ENCODE measurements around the gene CNTNAP2. TPM values are rescaled to one million over a fixed set of nuclear protein-coding genes. Genes with fewer than 3 reads are reported as not detected.

The CNTNAP2 gene
- total and polyA plus RNA-seq, 2 of the 13 experiments (the other 11 are each of a cell fraction or from before 2014, with no cell fraction given), result 0.40 to 0.42 TPM

DNA sequence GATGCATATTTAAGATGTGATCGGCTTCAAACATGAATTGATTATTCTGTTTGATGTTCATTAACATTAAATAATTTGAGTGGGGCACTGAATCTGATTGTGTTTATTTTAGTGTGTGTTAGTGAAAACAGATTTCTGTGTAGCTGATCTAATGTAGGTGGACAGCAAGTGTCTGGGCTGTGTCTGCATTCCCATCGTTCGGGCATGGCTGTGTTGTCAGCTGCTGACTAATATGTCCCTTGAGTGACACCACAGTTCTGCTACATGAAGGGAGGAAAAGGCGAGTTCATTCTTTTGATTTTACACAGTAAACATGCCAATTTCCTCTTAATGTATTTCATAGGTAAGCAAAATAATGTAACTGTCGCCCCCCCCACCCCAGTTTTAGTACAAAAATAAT is 203.0 kb downstream of the CNTNAP2 start:
- Histone ChIP-seq H2AFZ (ENCODE audit: low read length) (no peak overlapping the region), H3K9ac (ENCODE audit: insufficient read depth, low read depth, low read length) (no peak overlapping the region), H3K36me3 (replicated peaks in 1 of 2; ENCODE audit: control insufficient read depth in 1 of 2, insufficient read depth in 2 of 2, low read length in 2 of 2) (no peaks in the 10 kb centered on the region), H3K4me2 (ENCODE audit: low read depth, low read length) (no peak overlapping the region), H3K79me2 (ENCODE audit: insufficient read depth, low read length) (no peaks in the 10 kb centered on the region), H3K9me3 (ENCODE audit: low read length) (peaks cover 29% of the 10 kb centered on the region), H3K27me3 (ENCODE audit: control insufficient read depth in 1 of 2, insufficient read depth in 2 of 2, low read length in 2 of 2) (no peaks in the 10 kb centered on the region), H3K4me1 (ENCODE audit: insufficient read depth, low read length) (no peaks in the 10 kb centered on the region), H3K4me3 (replicated peaks in 1 of 3; ENCODE audit: insufficient read depth in 1 of 3, low read depth in 2 of 3, low read length in 3 of 3) (no peak overlapping the region), H4K20me1 (ENCODE audit: insufficient read depth, low read length) (no peaks in the 10 kb centered on the region), H3K27ac (ENCODE audit: extremely low read length, insufficient read depth, low read length) (no peak overlapping the region)
- no TSS peak for BruUV-seq (replicated peaks)
- in situ Hi-C loops (cut with HindIII; ENCODE audit: extremely low pct_ligation_motif_present, low pct_unique_long_range_greater_than_20kb) (no loop called here), intact Hi-C loops (cut with micrococcal nuclease; ENCODE audit: unreplicated experiment) (no loop called here)
- CTCF ChIA-PET (ENCODE audit: low intra/inter-chr PET ratio, low total read pairs), result no interaction called here
- FAIRE-seq, result no peak
- POLR2A ChIA-PET, result no interaction called here
- TF ChIP-seq SAP130 (CRISPR knock-in tag; IDR thresholded peaks at IDR 0.05; ENCODE audit: low read depth) (no peak), IKZF1 (IDR thresholded peaks at IDR 0.05) (no peak), ZNF510 (CRISPR knock-in tag; IDR thresholded peaks at IDR 0.05; ENCODE audit: low read depth) (no peak), NFATC3 (CRISPR knock-in tag; IDR thresholded peaks at IDR 0.05) (no peak), SIX4 (CRISPR knock-in tag; IDR thresholded peaks at IDR 0.05) (no peak), FOXJ3 (CRISPR knock-in tag; IDR thresholded peaks at IDR 0.05; ENCODE audit: borderline replicate concordance) (no peak), ZNF317 (CRISPR knock-in tag; IDR thresholded peaks at IDR 0.05) (no peak), XRCC5 (optimal IDR thresholded peaks at IDR 0.05; ENCODE audit: low read length) (no peak)
- TF ChIP-seq, protein P1, sequence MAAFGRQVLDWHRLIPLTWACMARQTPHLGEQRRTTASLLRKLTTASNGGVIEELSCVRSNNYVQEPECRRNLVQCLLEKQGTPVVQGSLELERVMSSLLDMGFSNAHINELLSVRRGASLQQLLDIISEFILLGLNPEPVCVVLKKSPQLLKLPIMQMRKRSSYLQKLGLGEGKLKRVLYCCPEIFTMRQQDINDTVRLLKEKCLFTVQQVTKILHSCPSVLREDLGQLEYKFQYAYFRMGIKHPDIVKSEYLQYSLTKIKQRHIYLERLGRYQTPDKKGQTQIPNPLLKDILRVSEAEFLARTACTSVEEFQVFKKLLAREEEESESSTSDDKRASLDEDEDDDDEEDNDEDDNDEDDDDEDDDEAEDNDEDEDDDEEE (CRISPR knock-in tag; IDR thresholded peaks at IDR 0.05), result no peak
- TF ChIP-seq, protein P2, sequence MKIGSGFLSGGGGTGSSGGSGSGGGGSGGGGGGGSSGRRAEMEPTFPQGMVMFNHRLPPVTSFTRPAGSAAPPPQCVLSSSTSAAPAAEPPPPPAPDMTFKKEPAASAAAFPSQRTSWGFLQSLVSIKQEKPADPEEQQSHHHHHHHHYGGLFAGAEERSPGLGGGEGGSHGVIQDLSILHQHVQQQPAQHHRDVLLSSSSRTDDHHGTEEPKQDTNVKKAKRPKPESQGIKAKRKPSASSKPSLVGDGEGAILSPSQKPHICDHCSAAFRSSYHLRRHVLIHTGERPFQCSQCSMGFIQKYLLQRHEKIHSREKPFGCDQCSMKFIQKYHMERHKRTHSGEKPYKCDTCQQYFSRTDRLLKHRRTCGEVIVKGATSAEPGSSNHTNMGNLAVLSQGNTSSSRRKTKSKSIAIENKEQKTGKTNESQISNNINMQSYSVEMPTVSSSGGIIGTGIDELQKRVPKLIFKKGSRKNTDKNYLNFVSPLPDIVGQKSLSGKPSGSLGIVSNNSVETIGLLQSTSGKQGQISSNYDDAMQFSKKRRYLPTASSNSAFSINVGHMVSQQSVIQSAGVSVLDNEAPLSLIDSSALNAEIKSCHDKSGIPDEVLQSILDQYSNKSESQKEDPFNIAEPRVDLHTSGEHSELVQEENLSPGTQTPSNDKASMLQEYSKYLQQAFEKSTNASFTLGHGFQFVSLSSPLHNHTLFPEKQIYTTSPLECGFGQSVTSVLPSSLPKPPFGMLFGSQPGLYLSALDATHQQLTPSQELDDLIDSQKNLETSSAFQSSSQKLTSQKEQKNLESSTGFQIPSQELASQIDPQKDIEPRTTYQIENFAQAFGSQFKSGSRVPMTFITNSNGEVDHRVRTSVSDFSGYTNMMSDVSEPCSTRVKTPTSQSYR (CRISPR knock-in tag; IDR thresholded peaks at IDR 0.05; ENCODE audit: borderline replicate concordance), result no peak
- TF ChIP-seq, protein P3, sequence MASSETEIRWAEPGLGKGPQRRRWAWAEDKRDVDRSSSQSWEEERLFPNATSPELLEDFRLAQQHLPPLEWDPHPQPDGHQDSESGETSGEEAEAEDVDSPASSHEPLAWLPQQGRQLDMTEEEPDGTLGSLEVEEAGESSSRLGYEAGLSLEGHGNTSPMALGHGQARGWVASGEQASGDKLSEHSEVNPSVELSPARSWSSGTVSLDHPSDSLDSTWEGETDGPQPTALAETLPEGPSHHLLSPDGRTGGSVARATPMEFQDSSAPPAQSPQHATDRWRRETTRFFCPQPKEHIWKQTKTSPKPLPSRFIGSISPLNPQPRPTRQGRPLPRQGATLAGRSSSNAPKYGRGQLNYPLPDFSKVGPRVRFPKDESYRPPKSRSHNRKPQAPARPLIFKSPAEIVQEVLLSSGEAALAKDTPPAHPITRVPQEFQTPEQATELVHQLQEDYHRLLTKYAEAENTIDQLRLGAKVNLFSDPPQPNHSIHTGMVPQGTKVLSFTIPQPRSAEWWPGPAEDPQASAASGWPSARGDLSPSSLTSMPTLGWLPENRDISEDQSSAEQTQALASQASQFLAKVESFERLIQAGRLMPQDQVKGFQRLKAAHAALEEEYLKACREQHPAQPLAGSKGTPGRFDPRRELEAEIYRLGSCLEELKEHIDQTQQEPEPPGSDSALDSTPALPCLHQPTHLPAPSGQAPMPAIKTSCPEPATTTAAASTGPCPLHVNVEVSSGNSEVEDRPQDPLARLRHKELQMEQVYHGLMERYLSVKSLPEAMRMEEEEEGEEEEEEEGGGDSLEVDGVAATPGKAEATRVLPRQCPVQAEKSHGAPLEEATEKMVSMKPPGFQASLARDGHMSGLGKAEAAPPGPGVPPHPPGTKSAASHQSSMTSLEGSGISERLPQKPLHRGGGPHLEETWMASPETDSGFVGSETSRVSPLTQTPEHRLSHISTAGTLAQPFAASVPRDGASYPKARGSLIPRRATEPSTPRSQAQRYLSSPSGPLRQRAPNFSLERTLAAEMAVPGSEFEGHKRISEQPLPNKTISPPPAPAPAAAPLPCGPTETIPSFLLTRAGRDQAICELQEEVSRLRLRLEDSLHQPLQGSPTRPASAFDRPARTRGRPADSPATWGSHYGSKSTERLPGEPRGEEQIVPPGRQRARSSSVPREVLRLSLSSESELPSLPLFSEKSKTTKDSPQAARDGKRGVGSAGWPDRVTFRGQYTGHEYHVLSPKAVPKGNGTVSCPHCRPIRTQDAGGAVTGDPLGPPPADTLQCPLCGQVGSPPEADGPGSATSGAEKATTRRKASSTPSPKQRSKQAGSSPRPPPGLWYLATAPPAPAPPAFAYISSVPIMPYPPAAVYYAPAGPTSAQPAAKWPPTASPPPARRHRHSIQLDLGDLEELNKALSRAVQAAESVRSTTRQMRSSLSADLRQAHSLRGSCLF (CRISPR knock-in tag; IDR thresholded peaks at IDR 0.05; ENCODE audit: borderline replicate concordance), result no peak
- 2% methylated on average over 5 of the region's 5 CpGs for WGBS (ENCODE audit: low lambda C conversion rate)
- no peak for DNase-seq (ENCODE audit: low spot score)
- no peak for ATAC-seq
